ENCODE data around the gene DLG2. TPM values are rescaled to one million over a fixed set of nuclear protein-coding genes. Genes with fewer than 3 reads are reported as not detected.

DLG2 gene
- total and polyA plus RNA-seq, 2 donors (not counting 3 experiments of a cell fraction or from before 2014, with no cell fraction given): 0.15 to 1.1 TPM

GRCh38 chr11:84218318-84218717 is 1408.8 kb downstream of the DLG2 start:
- Histone ChIP-seq H3K79me2 (ENCODE audit: control insufficient read depth, insufficient read depth, low read length) (no peaks in the 10 kb centered on the region), H3K9me3 (replicated peaks; ENCODE audit: control insufficient read depth, insufficient read depth, low read length) (no peaks in the 10 kb centered on the region), H3K4me1 (ENCODE audit: control insufficient read depth, extremely low read depth, insufficient read depth, low read length) (no peaks in the 10 kb centered on the region), H3K9me1 (replicated peaks; ENCODE audit: control insufficient read depth, extremely low read depth, insufficient read depth, low read length) (no peaks in the 10 kb centered on the region), H3K9ac (replicated peaks; ENCODE audit: extremely low read depth, insufficient read depth, low read length) (no peak overlapping the region), H3K4me2 (ENCODE audit: insufficient read depth, low read length) (no peak overlapping the region), H3K36me3 (ENCODE audit: control insufficient read depth in 2 of 2, extremely low read depth in 1 of 2, insufficient read depth in 2 of 2, low read length in 2 of 2) (no peaks in the 10 kb centered on the region), H3K27me3 (ENCODE audit: control insufficient read depth in 2 of 2, insufficient read depth in 2 of 2, low read length in 2 of 2) (no peaks in the 10 kb centered on the region), H2AFZ (ENCODE audit: low read depth, low read length) (no peak overlapping the region), H4K20me1 (replicated peaks; ENCODE audit: control insufficient read depth, extremely low read depth, insufficient read depth, low read length) (no peaks in the 10 kb centered on the region), H3K27ac (ENCODE audit: insufficient read depth, low read depth, low read length) (no peak overlapping the region), H3K4me3 (replicated peaks in 1 of 3; ENCODE audit: insufficient read depth in 1 of 3, low read depth in 1 of 3, low read length in 3 of 3) (no peak overlapping the region)
- ChIA-PET CTCF (no interaction called here), POLR2A (no interaction called here)
- DNase-seq (ENCODE audit: low read depth, low spot score) (no peak), FAIRE-seq (no peak)
- dilution Hi-C loops (cut with MboI; ENCODE audit: extremely low pct_ligation_motif_present, low sequenced_read_pairs) (no loop called here), intact Hi-C loops (cut with micrococcal nuclease) (no loop called here)
- BruUV-seq (replicated peaks): no TSS peak
- TF ChIP-seq POLR2A (IDR thresholded peaks at IDR 0.05; ENCODE audit: low read depth, low read length): no peak
- no peak for TF ChIP-seq GATA2 (IDR thresholded peaks at IDR 0.05; ENCODE audit: insufficient read depth, insufficient read length, low read depth, low read length)
- TF ChIP-seq POLR2AphosphoS5 (IDR thresholded peaks at IDR 0.05; ENCODE audit: insufficient read depth, low read depth, low read length): no peak
- TF ChIP-seq MYC (IDR thresholded peaks at IDR 0.05; ENCODE audit: low read depth, low read length): no peak
- no peak for TF ChIP-seq JUN (IDR thresholded peaks at IDR 0.05; ENCODE audit: borderline replicate concordance, insufficient read depth, insufficient read length, low read depth)
- TF ChIP-seq, protein P1, sequence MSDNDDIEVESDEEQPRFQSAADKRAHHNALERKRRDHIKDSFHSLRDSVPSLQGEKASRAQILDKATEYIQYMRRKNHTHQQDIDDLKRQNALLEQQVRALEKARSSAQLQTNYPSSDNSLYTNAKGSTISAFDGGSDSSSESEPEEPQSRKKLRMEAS (IDR thresholded peaks at IDR 0.05; ENCODE audit: insufficient read depth, insufficient read length): no peak
- TF ChIP-seq EZH2 (IDR thresholded peaks at IDR 0.05; ENCODE audit: borderline replicate concordance, low read depth, low read length, severe bottlenecking): no peak
- no peak for TF ChIP-seq CTCF (IDR thresholded peaks at IDR 0.05; ENCODE audit: extremely low read depth in 1 of 2, insufficient read depth in 1 of 2, low read depth in 1 of 2, low read length in 2 of 2)
- no peak for TF ChIP-seq FOS (IDR thresholded peaks at IDR 0.05; ENCODE audit: borderline replicate concordance, insufficient read depth, low read length)
